CD4-positive, alpha-beta memory T cell (primary cell): Measurements from ENCODE around the gene ASB2. TPM values are rescaled to one million over a fixed set of nuclear protein-coding genes. Genes with fewer than 3 reads are reported as not detected.
A peak's percentile ranks its signal among the peaks of the same experiment; 100 is the strongest.

ENCODE experiments used
- CTCF ChIA-PET: fragments of 350-600 bp; sonication (Branson Sonifier 250); formaldehyde crosslinking; loops from one replicate; lab custom pipeline; 2021; ENCODE audit warnings: inconsistent platforms; ENCODE audit not compliant: partially characterized antibody; lab: Charles Lee
- POLR2A ChIA-PET: fragments of 350-600 bp; sonication (Branson Sonifier 250); formaldehyde crosslinking; loops from one replicate; lab custom pipeline; 2021; ENCODE audit not compliant: partially characterized antibody; lab: Charles Lee
- DNase-seq, 5 donors: peaks; one replicate each; pipeline versions ENCODE4 v3.0.0 to v3.0.0-alpha.2; 2020 to 2022; ENCODE audit warnings: mixed read lengths in 1 of 5
- H3K27ac ChIP-seq: one replicate; pipeline ENCODE4 v1.7.0; 2013; ENCODE audit warnings: low read depth, low read length
- H3K27me3 ChIP-seq: 2 replicates; pipeline ENCODE4 v1.7.0; 2013; ENCODE audit warnings: mild to moderate bottlenecking, low read length, moderate library complexity; ENCODE audit not compliant: insufficient read depth
- H3K36me3 ChIP-seq: 2 replicates; pipeline ENCODE4 v1.7.0; 2013; ENCODE audit warnings: mild to moderate bottlenecking, low read length, moderate library complexity; ENCODE audit not compliant: insufficient read depth
- H3K4me1 ChIP-seq: 2 replicates; pipeline ENCODE4 v1.7.0; 2013; ENCODE audit warnings: mild to moderate bottlenecking, low read length, moderate library complexity; ENCODE audit not compliant: insufficient read depth
- H3K4me3 ChIP-seq, 2 donors: one replicate each; pipeline ENCODE4 v1.7.0; 2013; ENCODE audit warnings: low read length in 2 of 2, mild to moderate bottlenecking in 1 of 2
- H3K9me3 ChIP-seq, 2 donors: one replicate each; pipeline ENCODE4 v1.7.0; 2013; ENCODE audit warnings: low read length in 2 of 2, control low read depth in 1 of 2; ENCODE audit not compliant: control insufficient read depth in 1 of 2
- H3K27ac Mint-ChIP-seq, 7 donors: one replicate each; pipeline ENCODE4 v1.8.0; 2020 to 2021; ENCODE audit warnings: mixed read lengths in 7 of 7, mild to moderate bottlenecking in 6 of 7, inconsistent platforms in 3 of 7, moderate library complexity in 3 of 7
- H3K27me3 Mint-ChIP-seq, 2 donors: one replicate each; pipeline ENCODE4 v1.8.0; 2020 to 2021; ENCODE audit warnings: mixed read lengths in 2 of 2
- H3K36me3 Mint-ChIP-seq, 2 donors: one replicate each; pipeline ENCODE4 v1.8.0; 2020 to 2021; ENCODE audit warnings: mixed read lengths in 2 of 2, inconsistent platforms in 1 of 2, mild to moderate bottlenecking in 1 of 2
- H3K4me1 Mint-ChIP-seq, 4 donors: one replicate each; pipeline ENCODE4 v1.8.0; 2020 to 2021; ENCODE audit warnings: mixed read lengths in 4 of 4, mild to moderate bottlenecking in 1 of 4
- H3K4me3 Mint-ChIP-seq, 8 donors: one replicate each; pipeline ENCODE4 v1.8.0; 2020 to 2021; ENCODE audit warnings: mixed read lengths in 8 of 8, mild to moderate bottlenecking in 7 of 8, moderate library complexity in 6 of 8, inconsistent platforms in 3 of 8
- H3K9me3 Mint-ChIP-seq, 8 donors: one replicate each; pipeline ENCODE4 v1.8.0; 2020 to 2021; ENCODE audit warnings: mixed read lengths in 8 of 8, mild to moderate bottlenecking in 5 of 8, inconsistent platforms in 3 of 8, moderate library complexity in 1 of 8
- intact Hi-C: fragments of 100-400 bp; cut with micrococcal nuclease; formaldehyde crosslinking; loops from one replicate; pipeline ENCODE4 v1.15.1; 2023
- polyA plus RNA-seq, 2 donors: library from polyadenylated mRNA; unstranded; fragments of 300-500 nt; fragmentation: Illumina TruSeq; gene quantifications; one replicate each; pipeline ENCODE4 v1.2.3, GENCODE V29; 2021
- total RNA-seq, 2 experiments: library from RNA; stranded (reverse); gene quantifications; one replicate each; pipeline ENCODE4 v1.2.3, GENCODE V29; 2021

ASB2 gene
- total and polyA plus RNA-seq, 4 experiments from 2014 or later: 0.87 to 29.7 (median 14.8) TPM

DNA sequence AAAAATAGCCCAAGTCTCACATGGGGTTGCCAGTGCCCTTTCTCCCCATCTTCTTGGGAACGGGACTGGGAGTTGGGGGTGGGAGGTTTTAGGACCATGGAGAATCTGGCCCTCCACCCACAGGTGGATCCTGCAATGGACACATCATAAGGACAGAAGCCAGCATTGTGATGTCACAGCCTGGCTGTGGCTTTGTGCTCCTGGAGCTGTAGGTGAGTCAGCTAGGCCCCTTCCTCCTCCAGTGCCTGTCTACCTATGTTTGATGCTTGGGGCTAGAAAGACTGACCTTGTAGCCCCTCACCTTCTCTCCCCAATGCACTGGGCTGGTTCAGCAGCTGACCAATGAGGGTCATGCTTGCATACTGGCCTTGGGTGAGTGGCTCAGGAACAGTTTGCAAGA lies 20.7 kb upstream of the ASB2 start, which contains the start of gene CCDC197:
TSS of gene CCDC197 (plus strand) at position 220 of the 400 bp plus-strand sequence. CDS start 831 bp downstream, outside the sequence.
- H3K4me3 Mint-ChIP-seq: no peak within 1 kb of the TSS
- Histone ChIP-seq H3K27me3 (no peaks in the 10 kb centered on the region), H3K36me3 (no peaks in the 10 kb centered on the region), H3K4me3 (no peak within 1 kb of the TSS), H3K27ac (no peak within 1 kb of the TSS), H3K4me1 (peaks cover 8% of the 10 kb centered on the region), H3K9me3 (no peaks in the 10 kb centered on the region)
- POLR2A ChIA-PET: interaction anchor here (0.8 to 1.4 kb wide), 6 partner anchors 19 to 58 kb away, joined by 3 to 6 read pairs (median 4); no protein-coding TSS in a partner anchor
- no peak for DNase-seq
- H3K9me3 Mint-ChIP-seq: no peaks in the 10 kb centered on the region
- H3K36me3 Mint-ChIP-seq: no peaks in the 10 kb centered on the region
- H3K27me3 Mint-ChIP-seq: peaks cover 0 to 2% of the 10 kb centered on the region in 2 donors
- CTCF ChIA-PET: interaction anchor here (0.7 to 16.6 kb wide), 8 partner anchors 14 to 183 kb away, joined by 3 to 447 read pairs (median 4); partner anchors contain the start of gene ASB2
- no peak within 1 kb of the TSS for H3K27ac Mint-ChIP-seq
- intact Hi-C loops: no loop called here
- peaks cover 6 to 8% (median 7%) of the 10 kb centered on the region in 4 donors for H3K4me1 Mint-ChIP-seq

DNA sequence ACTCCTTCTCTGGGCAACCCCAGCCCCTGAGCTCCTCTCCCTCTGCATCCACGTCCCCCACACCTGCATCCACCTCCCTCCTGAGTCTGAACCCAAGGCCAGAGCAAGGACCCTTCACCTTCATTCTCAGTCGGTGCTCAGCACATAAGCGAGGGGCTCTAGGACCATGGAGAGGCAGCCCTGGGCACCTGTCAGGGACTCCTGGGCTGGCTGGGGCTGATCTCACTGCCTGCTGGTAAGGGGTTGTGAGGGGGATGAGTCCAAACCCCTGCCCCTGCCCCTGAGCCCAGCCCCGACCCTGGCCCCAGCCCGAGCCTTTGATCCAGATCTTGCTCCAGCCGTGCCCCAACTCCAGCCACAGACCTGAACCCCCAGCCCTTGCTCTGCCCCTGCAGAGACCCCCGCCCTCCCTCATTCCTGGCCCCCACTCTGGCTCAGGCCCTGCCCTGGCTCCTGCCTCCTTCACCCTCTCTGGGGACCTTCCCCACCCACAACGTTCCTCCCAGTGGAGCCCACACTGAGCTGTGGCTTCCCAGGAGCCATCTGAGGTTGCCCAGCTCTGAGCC lies 19.8 kb upstream of the ASB2 start:
- Histone ChIP-seq H3K27ac (no peak overlapping the region), H3K27me3 (no peaks in the 10 kb centered on the region), H3K4me3 (no peak overlapping the region), H3K4me1 (peaks cover under 1% of the 10 kb centered on the region), H3K9me3 (no peaks in the 10 kb centered on the region), H3K36me3 (no peaks in the 10 kb centered on the region)
- no peaks in the 10 kb centered on the region for H3K36me3 Mint-ChIP-seq
- ChIA-PET CTCF (interaction anchor here (7.0 to 16.6 kb wide), 2 partner anchors 25 to 57 kb away, joined by 114 to 447 read pairs; no protein-coding TSS in a partner anchor), POLR2A (interaction anchor here (0.9 kb wide), 1 partner anchor 57 kb away, joined by 3 read pairs; no protein-coding TSS in a partner anchor)
- H3K9me3 Mint-ChIP-seq: peaks cover 0 to 2% (median 0%) of the 10 kb centered on the region in 8 donors
- intact Hi-C loops: no loop called here
- no peak overlapping the region for H3K4me3 Mint-ChIP-seq
- H3K27me3 Mint-ChIP-seq: no peaks in the 10 kb centered on the region
- peaks cover 0 to 2% (median 0%) of the 10 kb centered on the region in 4 donors for H3K4me1 Mint-ChIP-seq
- no peak for DNase-seq
- peak overlapping the region in 1 of 7 donors; percentile 53 for H3K27ac Mint-ChIP-seq

DNA sequence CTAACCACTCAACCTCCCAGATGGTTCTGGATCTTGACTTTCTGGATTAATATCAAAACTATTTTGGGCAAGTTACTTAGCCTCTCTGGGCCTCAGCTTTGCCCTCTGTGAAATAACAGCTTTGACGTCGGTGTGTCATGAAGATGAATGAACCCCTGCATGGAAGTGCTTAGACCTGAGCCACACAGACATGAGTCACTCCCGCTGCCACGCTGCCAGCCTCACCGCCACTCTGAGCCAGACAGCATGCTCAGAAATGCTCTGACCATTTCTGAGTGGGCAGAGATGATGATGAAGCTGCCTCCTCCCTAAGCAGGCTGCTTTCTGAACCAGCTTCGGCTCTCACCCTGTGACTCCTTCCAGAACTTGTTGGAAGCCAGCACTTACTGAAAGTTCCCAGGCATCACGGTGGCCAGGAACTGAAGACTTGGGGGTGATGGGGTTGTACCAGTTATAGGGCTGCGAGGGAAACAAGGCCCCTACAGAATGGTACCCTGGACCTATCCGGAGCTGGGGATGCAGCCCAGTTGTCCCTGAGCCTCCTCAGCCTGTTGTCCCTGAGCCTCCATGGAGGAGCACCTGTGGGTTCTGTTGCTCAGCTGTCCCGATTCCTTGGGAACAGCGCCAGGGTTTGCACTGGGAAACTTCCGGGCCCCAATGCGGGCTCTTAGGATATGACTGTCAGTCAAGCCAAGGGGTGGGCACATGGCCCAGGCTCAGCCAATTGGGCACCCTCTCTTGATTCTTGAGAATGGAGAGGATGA lies 18.7 kb upstream of the ASB2 start:
- Histone ChIP-seq H3K27me3 (no peaks in the 10 kb centered on the region), H3K4me3 (no peak overlapping the region), H3K9me3 (no peaks in the 10 kb centered on the region), H3K27ac (no peak overlapping the region), H3K4me1 (no peaks in the 10 kb centered on the region), H3K36me3 (no peaks in the 10 kb centered on the region)
- POLR2A ChIA-PET: no interaction called here
- peaks cover 0 to 2% (median 0%) of the 10 kb centered on the region in 8 donors for H3K9me3 Mint-ChIP-seq
- CTCF ChIA-PET: interaction anchor here (7.0 to 16.6 kb wide), 2 partner anchors 24 to 56 kb away, joined by 114 to 447 read pairs; no protein-coding TSS in a partner anchor
- DNase-seq: no peak
- no peak overlapping the region for H3K4me3 Mint-ChIP-seq
- no peaks in the 10 kb centered on the region for H3K27me3 Mint-ChIP-seq
- peaks cover 0 to 2% (median 0%) of the 10 kb centered on the region in 4 donors for H3K4me1 Mint-ChIP-seq
- H3K27ac Mint-ChIP-seq: peak overlapping the region in 2 of 7 donors; percentile 35 to 61
- intact Hi-C loops: no loop called here
- no peaks in the 10 kb centered on the region for H3K36me3 Mint-ChIP-seq

DNA sequence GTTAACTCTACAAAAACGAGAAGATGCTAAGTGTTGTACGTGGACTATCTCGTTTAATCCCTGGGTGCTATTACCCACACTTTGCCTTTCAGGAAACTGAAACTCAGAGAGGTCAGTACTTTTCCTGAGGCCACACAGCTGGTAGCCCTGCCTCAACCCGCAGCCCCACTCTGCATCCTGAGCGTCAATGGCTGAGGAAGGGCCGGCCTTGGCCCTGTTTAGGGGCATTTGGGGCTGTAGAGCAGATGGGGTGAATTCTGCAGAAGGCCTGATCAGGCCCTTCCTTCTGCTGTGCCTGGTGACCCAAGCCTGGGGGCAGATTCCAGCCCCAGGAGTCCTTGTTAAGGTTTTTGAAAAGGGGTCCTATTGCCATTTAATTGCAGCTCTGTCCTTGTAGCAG lies 17.0 kb upstream of the ASB2 start:
- H3K27me3 ChIP-seq: no peaks in the 10 kb centered on the region
- no peaks in the 10 kb centered on the region for H3K4me1 ChIP-seq
- H3K27ac ChIP-seq: no peak overlapping the region
- H3K27me3 Mint-ChIP-seq: no peaks in the 10 kb centered on the region
- ChIA-PET POLR2A (interaction anchor here (0.6 to 1.7 kb wide), 3 partner anchors 15 to 50 kb away, joined by 3 to 6 read pairs (median 5); no protein-coding TSS in a partner anchor), CTCF (interaction anchor here (1.2 to 16.6 kb wide), 4 partner anchors 8 to 54 kb away, joined by 6 to 447 read pairs (median 16); no protein-coding TSS in a partner anchor)
- no peak for DNase-seq
- H3K9me3 ChIP-seq: no peaks in the 10 kb centered on the region
- no peak overlapping the region for H3K27ac Mint-ChIP-seq
- H3K4me3 Mint-ChIP-seq: no peak overlapping the region
- H3K4me3 ChIP-seq: no peak overlapping the region
- no peaks in the 10 kb centered on the region for H3K36me3 Mint-ChIP-seq
- peaks cover 0 to 2% (median 0%) of the 10 kb centered on the region in 4 donors for H3K4me1 Mint-ChIP-seq
- intact Hi-C loops: no loop called here
- no peaks in the 10 kb centered on the region for H3K36me3 ChIP-seq
- H3K9me3 Mint-ChIP-seq: peaks cover 0 to 2% (median 0%) of the 10 kb centered on the region in 8 donors

DNA sequence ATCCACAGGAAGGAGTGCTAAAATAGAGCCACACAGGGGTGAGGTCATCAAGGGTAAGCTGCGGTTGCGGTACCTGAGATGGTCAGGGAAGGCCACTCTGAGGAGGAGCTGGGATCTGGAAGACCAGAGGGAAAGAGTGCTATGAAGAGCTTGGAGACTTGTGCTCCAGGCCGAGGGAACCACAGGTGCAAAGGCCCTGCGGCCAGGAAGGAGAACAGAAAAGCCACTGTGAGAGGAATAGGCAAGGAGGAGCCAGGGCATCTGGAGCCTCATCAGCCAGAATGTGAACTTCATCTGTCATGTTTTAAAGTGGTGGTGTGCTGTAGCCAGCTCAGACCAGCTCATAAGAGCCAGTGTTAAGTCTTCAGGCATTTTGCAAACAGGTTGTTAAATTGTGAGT lies 15.3 kb upstream of the ASB2 start:
- H3K27ac ChIP-seq: no peak overlapping the region
- H3K36me3 ChIP-seq: no peaks in the 10 kb centered on the region
- Mint-ChIP-seq H3K27ac (no peak overlapping the region), H3K4me3 (peak overlapping the region in 1 of 8 donors; percentile 38), H3K27me3 (no peaks in the 10 kb centered on the region), H3K4me1 (peaks cover 0 to 2% (median 0%) of the 10 kb centered on the region in 4 donors), H3K9me3 (peaks cover 0 to 2% (median 0%) of the 10 kb centered on the region in 8 donors), H3K36me3 (no peaks in the 10 kb centered on the region)
- intact Hi-C loops: no loop called here
- DNase-seq: no peak
- H3K27me3 ChIP-seq: no peaks in the 10 kb centered on the region
- ChIA-PET CTCF (interaction anchor here (1.4 to 16.6 kb wide), 5 partner anchors 8 to 52 kb away, joined by 6 to 447 read pairs (median 12); no protein-coding TSS in a partner anchor), POLR2A (interaction anchor here (0.6 to 2.2 kb wide), 3 partner anchors 8 to 21 kb away, joined by 3 to 5 read pairs (median 4); no protein-coding TSS in a partner anchor)
- H3K4me3 ChIP-seq: no peak overlapping the region
- no peaks in the 10 kb centered on the region for H3K4me1 ChIP-seq
- H3K9me3 ChIP-seq: no peaks in the 10 kb centered on the region

DNA sequence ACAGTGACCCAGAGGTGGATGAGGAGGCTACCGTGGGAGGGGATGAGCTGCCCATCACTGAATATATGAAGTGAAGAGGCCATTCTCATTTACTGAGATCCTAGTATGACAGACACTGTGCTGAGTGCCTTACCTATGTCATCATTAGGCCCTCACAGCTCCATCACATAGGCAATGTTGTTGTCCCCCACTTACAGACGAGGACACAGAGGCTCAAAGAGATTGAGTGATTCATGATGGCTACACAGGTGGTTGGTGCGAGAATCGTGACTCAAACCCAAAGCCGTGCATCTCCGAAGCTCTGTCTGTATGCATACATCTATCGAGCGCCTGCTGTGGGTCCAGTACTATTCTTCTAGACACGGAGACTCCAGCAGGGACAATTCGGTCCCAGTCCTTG lies 14.8 kb upstream of the ASB2 start:
- H3K4me1 ChIP-seq: no peaks in the 10 kb centered on the region
- no peaks in the 10 kb centered on the region for H3K36me3 Mint-ChIP-seq
- no peak for DNase-seq
- no peak overlapping the region for H3K4me3 Mint-ChIP-seq
- H3K4me3 ChIP-seq: no peak overlapping the region
- ChIA-PET CTCF (interaction anchor here (1.7 to 16.6 kb wide), 4 partner anchors 9 to 52 kb away, joined by 6 to 447 read pairs (median 16); no protein-coding TSS in a partner anchor), POLR2A (interaction anchor here (2.2 kb wide), 1 partner anchor 10 kb away, joined by 4 read pairs; no protein-coding TSS in a partner anchor)
- no peaks in the 10 kb centered on the region for H3K36me3 ChIP-seq
- H3K27ac ChIP-seq: no peak overlapping the region
- H3K27me3 Mint-ChIP-seq: no peaks in the 10 kb centered on the region
- peaks cover 0 to 2% (median 0%) of the 10 kb centered on the region in 4 donors for H3K4me1 Mint-ChIP-seq
- peaks cover 0 to 2% (median 0%) of the 10 kb centered on the region in 8 donors for H3K9me3 Mint-ChIP-seq
- no peaks in the 10 kb centered on the region for H3K9me3 ChIP-seq
- no peaks in the 10 kb centered on the region for H3K27me3 ChIP-seq
- no peak overlapping the region for H3K27ac Mint-ChIP-seq
- intact Hi-C loops: no loop called here
